Measurements from ENCODE around the gene SPANXB1.
"Not testable (repeated sequence)": the region's sequence is repeated elsewhere in the genome, so short reads cannot be mapped to it uniquely, and the experiment has no call there.

SPANXB1 gene

GRCh38 chrX:141002568-141002967 lies at the start of gene SPANXB1:
TSS of gene SPANXB1 (plus strand) at chrX:141002594. CDS start at chrX:141002694, 100 bp downstream.
- not testable (repeated sequence) for DNase-seq

GRCh38 chrX:140967036-140967435 lies 35.4 kb upstream of the SPANXB1 start:
- no peak for DNase-seq

- DNase-seq, result no peak
Observed at GRCh38 chrX:140971099-140971795, 31.1 kb upstream of the SPANXB1 start.

GRCh38 chrX:140975472-140975871 lies 26.9 kb upstream of the SPANXB1 start:
- no peak for DNase-seq

GRCh38 chrX:140980271-140980670 lies 22.1 kb upstream of the SPANXB1 start:
- no peak for DNase-seq

GRCh38 chrX:140983730-140984129 lies 18.7 kb upstream of the SPANXB1 start:
- DNase-seq, result no peak

- not testable (repeated sequence) for DNase-seq
Observed at GRCh38 chrX:141005243-141005642, 2.8 kb downstream of the SPANXB1 start.

GRCh38 chrX:141044246-141044645 lies 41.9 kb downstream of the SPANXB1 start:
- DNase-seq, result not testable (repeated sequence)

- not testable (repeated sequence) for DNase-seq
Observed at GRCh38 chrX:141049878-141050277, 47.5 kb downstream of the SPANXB1 start.

- not testable (repeated sequence) for DNase-seq
Observed at GRCh38 chrX:141052098-141052497, 49.7 kb downstream of the SPANXB1 start.
